AG09319 (cell line): ENCODE results near the gene USE1.
A peak's percentile ranks its signal among the peaks of the same experiment; 100 is the strongest.

ENCODE experiments used
- DNase-seq: peaks from one replicate; pipeline ENCODE4 v3.0.0-alpha.2; 2010; ENCODE audit warnings: low read depth; ENCODE audit errors: extremely low read depth
- TF ChIP-seq, protein P1 (sequence below): IDR thresholded peaks from 2 replicates; pipeline ENCODE4 v1.5.1; 2011; ENCODE audit warnings: low read depth, mild to moderate bottlenecking, inconsistent platforms, low read length, moderate library complexity

Gene USE1

DNA sequence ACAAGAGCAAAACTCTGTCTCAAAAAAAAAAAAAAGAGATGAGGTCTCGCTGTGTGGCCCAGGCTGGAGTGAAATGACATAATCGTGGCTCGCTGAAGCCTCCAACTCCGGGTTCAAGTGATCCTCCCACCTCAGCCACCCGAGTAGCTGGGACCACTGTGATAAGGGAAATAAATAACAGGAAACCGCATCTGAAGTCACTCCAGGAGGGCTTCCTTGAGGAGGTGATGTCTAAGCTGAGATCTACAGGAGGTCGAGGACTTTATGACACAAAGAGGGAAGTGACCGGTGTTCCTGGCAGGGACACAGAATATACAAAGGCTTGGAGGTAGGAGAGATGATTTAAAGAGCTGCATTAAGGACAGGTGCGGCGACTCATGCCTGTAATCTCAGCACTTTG lies 39.5 kb downstream of the USE1 start:
- DNase-seq: no peak
- TF ChIP-seq, protein P1, sequence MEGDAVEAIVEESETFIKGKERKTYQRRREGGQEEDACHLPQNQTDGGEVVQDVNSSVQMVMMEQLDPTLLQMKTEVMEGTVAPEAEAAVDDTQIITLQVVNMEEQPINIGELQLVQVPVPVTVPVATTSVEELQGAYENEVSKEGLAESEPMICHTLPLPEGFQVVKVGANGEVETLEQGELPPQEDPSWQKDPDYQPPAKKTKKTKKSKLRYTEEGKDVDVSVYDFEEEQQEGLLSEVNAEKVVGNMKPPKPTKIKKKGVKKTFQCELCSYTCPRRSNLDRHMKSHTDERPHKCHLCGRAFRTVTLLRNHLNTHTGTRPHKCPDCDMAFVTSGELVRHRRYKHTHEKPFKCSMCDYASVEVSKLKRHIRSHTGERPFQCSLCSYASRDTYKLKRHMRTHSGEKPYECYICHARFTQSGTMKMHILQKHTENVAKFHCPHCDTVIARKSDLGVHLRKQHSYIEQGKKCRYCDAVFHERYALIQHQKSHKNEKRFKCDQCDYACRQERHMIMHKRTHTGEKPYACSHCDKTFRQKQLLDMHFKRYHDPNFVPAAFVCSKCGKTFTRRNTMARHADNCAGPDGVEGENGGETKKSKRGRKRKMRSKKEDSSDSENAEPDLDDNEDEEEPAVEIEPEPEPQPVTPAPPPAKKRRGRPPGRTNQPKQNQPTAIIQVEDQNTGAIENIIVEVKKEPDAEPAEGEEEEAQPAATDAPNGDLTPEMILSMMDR: no peak

DNA sequence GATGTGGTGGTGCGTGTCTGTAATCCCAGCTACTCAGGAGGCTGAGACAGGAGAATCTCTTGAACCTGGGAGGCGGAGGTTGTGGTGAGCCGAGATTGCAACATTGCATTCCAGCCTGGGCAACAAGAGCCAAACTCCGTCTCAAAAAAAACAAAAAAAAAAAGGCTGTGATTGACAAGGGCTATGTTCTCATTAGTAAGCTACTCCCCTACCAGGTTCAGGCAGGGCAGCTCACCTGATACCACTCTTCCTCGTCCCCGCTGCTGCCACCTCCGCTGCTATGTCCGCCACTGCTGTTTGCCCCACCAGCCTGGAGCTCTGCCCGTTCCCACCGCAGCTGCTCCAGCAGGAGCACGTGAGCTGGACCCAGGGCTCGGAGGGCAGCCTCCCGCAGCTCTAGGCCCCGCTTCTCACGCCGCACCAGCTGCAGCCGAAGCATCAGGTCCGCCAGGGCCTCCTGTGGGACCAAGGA lies 40.0 kb downstream of the USE1 start:
- TF ChIP-seq, protein P1: no peak
- DNase-seq: no peak

DNA sequence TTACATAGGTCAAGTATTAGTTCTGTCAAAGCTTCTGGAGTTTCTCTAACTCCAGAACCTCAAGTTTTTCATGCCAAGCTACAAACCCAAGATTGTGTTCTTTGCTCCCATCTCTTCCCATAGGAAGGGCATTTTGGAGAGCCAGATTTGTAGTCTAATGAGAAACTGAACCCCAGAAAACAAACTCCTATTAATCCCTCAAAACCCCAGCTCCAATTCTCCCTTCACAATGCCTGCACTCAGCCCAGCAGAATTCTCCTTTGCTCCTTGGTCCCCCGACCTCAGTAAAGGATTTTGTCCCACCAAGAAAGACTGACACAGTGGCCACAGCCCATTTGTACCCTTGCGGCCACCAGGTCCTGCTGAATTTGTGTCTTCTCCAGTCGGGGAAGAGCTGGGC lies 41.0 kb downstream of the USE1 start:
- no peak for DNase-seq
- TF ChIP-seq, protein P1: no peak

DNA sequence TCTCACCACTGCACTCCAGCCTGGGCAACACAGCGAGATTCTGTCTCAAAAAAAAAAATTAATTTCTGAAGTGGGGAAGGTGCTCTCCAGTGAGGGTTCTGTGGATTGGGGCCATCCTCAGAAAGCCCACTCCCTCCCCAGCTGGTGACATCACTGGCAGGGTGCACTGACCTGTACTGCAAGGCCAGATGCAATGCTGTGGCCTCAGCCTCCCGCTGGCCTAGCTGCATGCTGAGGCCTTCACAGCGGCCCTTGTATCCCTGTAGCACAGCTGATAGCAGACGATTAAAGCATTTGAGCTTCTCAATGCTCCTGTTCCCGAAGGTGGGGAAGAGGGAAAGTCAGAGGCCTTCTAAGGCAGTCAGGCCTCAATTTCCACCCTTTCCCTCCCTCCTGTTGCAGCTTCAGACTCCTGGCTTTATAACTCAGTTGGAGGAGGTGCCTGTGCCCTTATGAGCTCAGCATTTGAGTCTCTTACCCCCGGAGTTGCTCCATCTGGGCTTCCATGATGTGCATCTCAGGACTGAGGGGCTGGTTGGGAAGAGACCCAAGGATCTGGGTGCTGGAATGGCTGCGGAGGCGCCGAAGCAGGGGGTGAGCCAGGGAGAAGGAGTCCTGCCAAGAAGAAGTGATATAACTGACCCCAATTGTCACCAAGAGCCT lies 44.1 kb downstream of the USE1 start:
- TF ChIP-seq, protein P1: no peak
- DNase-seq: no peak

DNA sequence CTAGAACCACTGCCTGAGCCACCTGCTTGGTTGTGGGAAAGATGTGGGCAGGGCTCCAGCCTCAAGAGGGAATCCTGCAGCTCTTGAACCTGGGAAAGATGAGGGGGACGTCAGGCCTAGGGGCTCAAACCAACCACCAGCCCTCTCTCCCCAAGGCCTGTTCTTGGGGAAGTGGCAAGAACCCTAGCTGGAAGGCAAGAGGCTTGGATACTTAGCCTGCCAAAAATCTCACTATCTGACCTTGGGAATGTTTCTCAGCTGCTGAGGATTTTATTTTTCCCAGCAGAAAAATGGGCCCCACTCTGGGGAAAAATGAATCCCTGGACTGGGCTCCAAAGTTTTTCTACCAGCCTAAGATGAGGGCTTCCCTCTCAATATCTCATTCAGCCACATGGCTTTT lies 44.8 kb downstream of the USE1 start:
- DNase-seq: no peak
- TF ChIP-seq, protein P1: no peak

DNA sequence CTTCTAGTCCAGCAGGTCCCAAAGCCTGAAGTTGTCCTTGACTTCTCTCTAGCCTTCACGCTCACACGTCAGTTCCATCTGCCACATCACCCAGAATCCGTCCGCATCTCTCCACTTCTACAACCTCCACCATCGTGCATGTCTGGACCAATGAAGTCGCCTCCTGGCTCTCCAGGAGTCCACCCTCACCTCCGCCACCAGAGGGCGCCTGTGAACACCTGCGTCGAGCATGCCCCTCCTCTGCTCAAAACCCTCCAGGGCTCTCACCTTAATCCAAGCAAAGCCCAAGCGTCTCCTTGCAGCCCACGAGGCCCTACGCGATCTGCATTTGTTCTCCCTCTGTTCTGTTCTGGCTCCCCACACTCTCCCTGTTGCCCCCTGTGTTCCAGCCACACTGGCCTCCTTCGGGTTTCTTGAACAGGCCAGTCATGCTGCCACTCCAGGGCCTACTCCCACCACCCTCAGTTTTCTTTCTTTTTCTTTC lies 45.7 kb downstream of the USE1 start:
- TF ChIP-seq, protein P1: peak; percentile 93

DNA sequence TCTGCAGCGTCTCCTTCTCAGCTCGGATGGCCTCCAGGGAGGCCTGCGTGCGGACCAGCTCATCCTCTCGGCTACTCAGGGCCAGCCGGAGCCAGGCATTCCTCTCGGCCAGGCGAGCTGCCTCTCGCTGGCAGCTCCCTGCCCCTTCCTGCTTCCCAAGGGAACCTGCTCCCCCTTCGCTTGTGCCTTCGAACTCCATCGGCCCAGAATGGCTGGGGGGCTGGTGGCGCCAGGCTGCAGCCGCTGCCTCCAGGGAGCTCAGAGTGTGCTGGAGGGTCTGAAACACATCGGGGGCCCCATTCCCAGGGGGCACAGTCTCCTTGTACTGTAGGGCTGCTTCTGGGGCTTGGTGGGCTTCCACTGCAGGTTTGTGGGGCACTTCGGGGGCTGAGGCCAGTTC lies 47.4 kb downstream of the USE1 start:
- no peak for DNase-seq
- TF ChIP-seq, protein P1: no peak

More for the DNA sequence above, 45.7 kb downstream of the USE1 start:
- DNase-seq: no peak
